Tibial artery (tissue), 4 donors: ENCODE measurements around the gene TRPM7.
A peak's percentile ranks its signal among the peaks of the same experiment; 100 is the strongest.

Experiments used
- DNase-seq, 2 donors: peaks; one replicate each; pipeline ENCODE4 v3.0.0-alpha.2; 2019
- H3K27ac ChIP-seq, 2 donors: fragments of 200-600 bp; sonication (generic) in 1 of 2; 1 replicate in 1 of 2; 2 replicates in 1 of 2; pipeline ENCODE4 v1.5.1; 2018 to 2019; ENCODE audit warnings: mild to moderate bottlenecking in 1 of 2
- H3K27me3 ChIP-seq, 2 donors: fragments of 200-600 bp; sonication (generic) in 1 of 2; one replicate each; pipeline versions ENCODE4 v1.5.1 to v1.6.0; 2016 to 2019
- H3K36me3 ChIP-seq, 3 donors: fragments of 200-600 bp; sonication (generic) in 2 of 3; one replicate each; pipeline ENCODE4 v1.5.1; 2016 to 2019; ENCODE audit warnings: mild to moderate bottlenecking in 2 of 3
- H3K4me1 ChIP-seq, 4 donors: fragments of 200-600 bp; sonication (generic) in 2 of 4; 1 replicate in 3 of 4; 2 replicates in 1 of 4; pipeline ENCODE4 v1.5.1; 2016 to 2019
- H3K4me3 ChIP-seq, 2 donors: fragments of 200-600 bp; sonication (generic) in 1 of 2; 1 replicate in 1 of 2; 2 replicates in 1 of 2; pipeline ENCODE4 v1.5.1; 2018 to 2019; ENCODE audit warnings: mild to moderate bottlenecking in 2 of 2
- H3K9me3 ChIP-seq, 3 donors: fragments of 200-600 bp; sonication (generic) in 1 of 3; one replicate each; pipeline ENCODE4 v1.5.1; 2016 to 2019
- CTCF ChIP-seq, 2 experiments: fragments of 200-600 bp in 1 of 2; fragments of 450-650 bp in 1 of 2; IDR thresholded peaks; one replicate each; pipeline ENCODE4 v1.5.1; 2017 to 2019; ENCODE audit warnings: antibody characterized with exemption in 2 of 2, mild to moderate bottlenecking in 1 of 2, moderate library complexity in 1 of 2
- intact Hi-C: fragments of 100-400 bp; cut with DNase I; formaldehyde crosslinking; loops from one replicate; pipeline ENCODE4 v1.15.0; 2023; ENCODE audit warnings: low total_unique reads

Gene TRPM7

DNA sequence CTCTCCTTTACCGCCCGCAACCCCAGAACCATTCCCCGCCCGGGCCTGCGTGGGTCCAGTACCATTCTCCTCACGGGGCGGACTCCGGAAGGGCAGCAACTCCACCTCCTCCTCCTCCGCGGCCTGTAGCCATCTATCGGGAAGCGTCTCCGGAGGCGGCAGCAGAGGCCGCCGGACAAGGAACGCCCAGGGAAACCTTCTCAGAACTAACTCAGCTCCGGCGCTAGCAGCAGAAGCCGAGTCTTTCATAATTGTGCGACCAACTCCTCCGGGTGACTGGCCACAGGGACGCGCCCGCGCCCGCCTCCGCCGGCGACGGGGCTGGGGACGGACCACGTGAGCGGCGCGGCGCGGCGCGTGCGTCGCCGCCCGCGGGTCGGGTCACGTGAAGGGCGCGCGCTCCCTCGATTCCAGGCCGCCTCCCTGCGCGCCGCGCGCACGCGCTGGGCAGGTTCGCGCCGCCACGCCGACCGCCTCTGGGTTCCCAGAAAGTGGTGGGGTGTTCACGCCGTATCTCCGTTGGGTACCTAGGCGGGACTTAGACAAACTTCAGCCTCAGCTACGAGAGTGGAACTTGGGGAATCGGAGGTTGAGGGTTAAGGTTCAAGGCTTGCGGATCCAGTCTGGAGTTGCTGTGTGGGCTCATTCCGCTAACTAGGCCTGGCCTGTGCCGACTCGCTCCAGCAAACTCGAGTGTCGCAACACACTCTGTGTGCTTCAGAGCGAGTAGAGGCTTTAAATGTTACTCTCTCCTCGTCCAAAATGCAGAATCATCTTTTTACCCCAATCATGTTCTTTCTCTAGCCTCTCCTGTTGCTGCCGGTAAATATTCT is at the start of gene TRPM7:
Gene TRPM7, minus strand, starts transcription at position 329 of the 833 bp plus-strand sequence. Its CDS starts 264 bp downstream, at position 65.
- peak within 1 kb of the TSS; percentile 78 to 92 for H3K4me3 ChIP-seq
- peak within 1 kb of the TSS; percentile 88 to 91 for H3K27ac ChIP-seq
- H3K4me1 ChIP-seq = peaks cover 0 to 33% (median 16%) of the 10 kb centered on the region in 4 donors
- peak in 1 of 2 experiments; percentile 16 for TF ChIP-seq CTCF (IDR thresholded peaks at IDR 0.05)
- no peaks in the 10 kb centered on the region for H3K9me3 ChIP-seq
- intact Hi-C loops = loop anchor here (5.0 kb wide), 1 partner anchor 81 kb away; the partner anchor contains the start of gene SPPL2A
- H3K27me3 ChIP-seq = no peaks in the 10 kb centered on the region
- DNase-seq = peak; percentile 85 to 94
- peaks cover 0 to 6% (median 0%) of the 10 kb centered on the region in 3 donors for H3K36me3 ChIP-seq

- intact Hi-C loops = no loop called here
- H3K27ac ChIP-seq = no peak overlapping the region
- no peaks in the 10 kb centered on the region for H3K27me3 ChIP-seq
- H3K4me3 ChIP-seq = no peak overlapping the region
- peaks cover 64 to 89% (median 68%) of the 10 kb centered on the region in 3 donors for H3K36me3 ChIP-seq
- no peak for DNase-seq
- TF ChIP-seq CTCF (IDR thresholded peaks at IDR 0.05) = no peak
- H3K9me3 ChIP-seq = no peaks in the 10 kb centered on the region
- H3K4me1 ChIP-seq = no peaks in the 10 kb centered on the region
Observed at GRCh38 chr15:50735156-50735555, 48.6 kb upstream of the TRPM7 start.

DNA sequence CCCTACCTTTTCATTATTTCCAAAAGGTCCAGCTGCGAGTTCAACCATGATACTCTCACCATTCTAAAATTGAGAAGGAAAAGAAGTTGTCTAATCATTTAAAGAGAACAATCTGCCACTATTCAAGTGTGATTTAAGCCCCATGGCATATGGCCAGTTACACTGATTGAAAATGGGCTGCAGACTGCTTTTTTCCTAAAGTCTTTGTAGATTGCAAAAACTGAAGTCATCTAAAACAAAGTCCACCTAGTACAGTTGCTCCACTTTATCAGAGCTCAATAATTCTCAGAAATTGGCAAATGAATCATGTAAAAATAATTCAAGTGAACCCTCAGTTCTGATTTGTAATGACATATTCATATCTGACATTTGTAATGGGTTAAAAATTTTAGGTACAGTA is 39.7 kb upstream of the TRPM7 start:
- H3K27me3 ChIP-seq = no peaks in the 10 kb centered on the region
- no peak overlapping the region for H3K4me3 ChIP-seq
- no peaks in the 10 kb centered on the region for H3K9me3 ChIP-seq
- intact Hi-C loops = no loop called here
- no peaks in the 10 kb centered on the region for H3K4me1 ChIP-seq
- DNase-seq = no peak
- TF ChIP-seq CTCF (IDR thresholded peaks at IDR 0.05) = no peak
- peaks cover 45 to 79% (median 73%) of the 10 kb centered on the region in 3 donors for H3K36me3 ChIP-seq
- no peak overlapping the region for H3K27ac ChIP-seq

DNA sequence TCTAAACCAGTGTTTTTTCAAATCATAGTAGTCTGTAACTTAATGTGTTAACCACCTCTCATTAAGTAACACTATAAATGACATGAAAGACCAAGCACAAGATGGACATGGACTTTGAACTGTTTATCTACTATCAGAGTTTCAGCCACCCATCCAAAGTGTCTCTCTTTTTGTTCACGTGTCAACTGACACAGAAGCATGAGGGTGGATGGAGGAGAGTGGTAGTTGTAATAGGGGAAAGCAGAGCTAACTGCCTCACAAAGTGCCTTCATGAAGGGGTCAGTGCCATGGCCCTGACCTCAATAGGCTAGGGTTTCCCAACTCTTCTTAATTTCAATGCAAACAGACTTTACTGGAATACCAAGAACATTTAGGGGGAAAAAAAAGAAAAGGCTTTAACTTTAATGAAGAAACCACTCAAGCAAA is 32.1 kb upstream of the TRPM7 start:
- Histone ChIP-seq H3K27ac (no peak overlapping the region), H3K4me3 (no peak overlapping the region), H3K36me3 (peaks cover 35 to 67% (median 37%) of the 10 kb centered on the region in 3 donors), H3K27me3 (no peaks in the 10 kb centered on the region), H3K4me1 (no peaks in the 10 kb centered on the region), H3K9me3 (no peaks in the 10 kb centered on the region)
- intact Hi-C loops = no loop called here
- no peak for DNase-seq
- TF ChIP-seq CTCF (IDR thresholded peaks at IDR 0.05) = no peak

DNA sequence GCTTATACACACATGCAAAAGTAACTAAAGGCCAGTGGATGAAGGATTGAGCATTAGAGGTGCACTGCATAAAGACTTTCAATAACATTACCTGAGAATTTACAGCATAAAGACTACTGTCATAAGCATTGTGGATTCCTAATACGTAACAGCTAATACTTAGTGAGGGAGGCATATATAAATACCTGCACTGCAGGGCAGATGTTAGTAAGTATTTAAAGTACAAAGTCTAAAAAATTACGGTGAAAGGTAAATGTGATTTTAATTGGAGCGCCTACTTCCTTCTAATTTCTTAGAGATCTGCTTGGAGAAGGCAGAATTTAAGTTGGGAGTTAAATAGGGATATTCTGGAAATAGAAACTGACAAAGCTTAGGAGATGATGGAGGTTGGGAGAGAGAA is 25.4 kb upstream of the TRPM7 start:
- no peak for DNase-seq
- Histone ChIP-seq H3K4me3 (no peak overlapping the region), H3K36me3 (peaks cover 0 to 37% (median 9%) of the 10 kb centered on the region in 3 donors), H3K27me3 (no peaks in the 10 kb centered on the region), H3K27ac (no peak overlapping the region), H3K4me1 (no peaks in the 10 kb centered on the region), H3K9me3 (no peaks in the 10 kb centered on the region)
- intact Hi-C loops = no loop called here
- no peak for TF ChIP-seq CTCF (IDR thresholded peaks at IDR 0.05)
